Dermis blood vessel endothelial cell (primary cell): ENCODE measurements around the gene ACACA. TPM values are rescaled to one million over a fixed set of nuclear protein-coding genes. Genes with fewer than 3 reads are reported as not detected.

Experiments
- DNase-seq: peaks from one replicate; pipeline ENCODE4 v3.0.0; 2010
- total RNA-seq: library from RNA; depleted of rRNA; stranded (reverse); fragments of >200 nt; gene quantifications from 2 replicates; pipeline ENCODE4 v1.2.3, GENCODE V29; 2014

ACACA gene
- total RNA-seq, 1 donor from 2014 or later, result 36.6 TPM

DNA sequence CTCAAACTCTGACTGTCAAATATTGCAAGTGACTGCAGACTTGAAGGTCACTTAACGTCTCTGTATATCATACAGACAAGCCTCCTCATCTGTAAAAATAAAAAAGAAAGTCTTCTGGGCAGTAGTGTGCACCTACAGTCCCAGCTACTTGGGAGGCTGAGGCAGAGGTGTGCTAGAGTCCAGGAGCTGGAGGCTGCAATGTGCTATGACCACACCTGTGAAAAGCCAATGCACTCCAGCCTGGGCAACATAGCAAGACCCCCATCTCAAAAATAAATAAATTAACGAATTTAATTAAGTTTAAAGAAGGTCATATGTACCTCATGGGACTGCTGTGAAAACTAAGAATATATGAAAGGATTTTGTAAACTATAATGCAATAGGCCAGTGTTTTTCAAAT, 65.8 kb downstream of the ACACA start:
- DNase-seq, result no peak

DNA sequence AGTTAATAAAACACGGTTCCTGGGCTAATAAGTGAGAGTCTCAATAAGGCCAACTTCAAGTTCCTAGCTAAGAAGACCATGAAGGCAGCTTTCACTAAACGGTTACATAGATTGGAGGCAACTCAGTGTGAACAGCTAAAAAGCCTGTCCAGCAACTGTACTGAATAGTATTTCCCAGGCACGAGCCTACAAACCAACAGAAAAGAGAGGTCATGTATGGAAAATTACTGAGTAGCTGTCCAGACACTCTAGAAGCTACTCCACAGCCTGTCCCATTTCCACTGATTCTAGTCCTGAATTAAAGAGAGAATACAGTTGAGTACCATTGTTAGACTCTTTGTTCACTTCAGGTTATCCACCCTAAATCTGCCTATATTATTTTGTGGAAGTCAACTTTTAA, 67.3 kb downstream of the ACACA start:
- DNase-seq, result peak; percentile 9

DNA sequence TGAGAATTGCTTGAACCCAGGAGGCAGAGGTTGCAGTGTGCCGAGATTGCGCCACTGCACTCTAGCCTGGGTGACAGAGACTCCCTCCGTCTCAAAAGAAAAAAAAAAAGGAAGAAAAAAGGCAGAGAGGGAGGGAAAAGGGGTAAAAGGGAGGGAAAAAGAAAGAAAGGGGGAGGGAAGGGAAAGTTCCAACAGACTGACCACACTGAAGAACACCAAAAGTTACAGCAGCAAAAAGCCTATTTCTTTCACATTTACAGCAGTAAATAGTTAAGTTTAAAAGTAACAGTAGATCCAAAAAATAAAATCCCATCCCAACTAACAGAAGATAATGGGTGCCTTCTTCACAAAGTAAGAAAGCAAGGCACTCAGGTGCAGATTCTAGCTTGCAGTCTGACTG, 67.8 kb downstream of the ACACA start:
- DNase-seq, result no peak

DNA sequence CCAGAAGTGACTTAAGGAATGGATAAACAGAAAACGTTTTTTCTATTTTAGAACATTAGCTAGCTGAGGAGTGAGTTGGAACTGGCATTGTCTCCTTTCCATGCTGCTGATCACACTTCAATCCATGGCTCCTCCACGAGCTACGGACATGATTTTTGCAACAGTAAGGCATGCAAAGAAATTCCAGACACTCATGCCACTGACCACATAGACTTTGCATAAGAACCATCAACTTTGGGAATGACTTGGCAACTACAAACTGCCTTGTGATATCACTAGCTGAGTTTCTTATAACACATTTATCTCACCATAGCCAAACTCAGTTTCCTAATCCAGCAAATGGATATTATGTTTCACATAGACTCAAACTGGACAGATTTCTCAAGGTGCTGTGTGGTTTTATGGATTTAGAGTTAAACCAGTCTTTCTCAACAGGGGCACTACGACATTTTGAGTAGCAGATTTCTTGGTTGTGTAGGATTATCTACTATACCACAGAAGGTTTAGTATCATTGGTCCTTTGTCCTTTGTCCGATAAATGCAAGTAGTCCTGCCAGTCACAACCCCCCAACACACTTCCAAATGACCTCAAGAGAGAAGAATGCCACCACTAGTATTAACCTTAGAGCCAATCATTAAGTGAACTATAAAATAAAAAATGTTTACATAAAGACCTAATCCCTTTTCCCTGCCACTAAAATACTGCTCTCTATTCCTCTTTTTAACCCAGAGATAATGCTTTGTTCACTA, 79.1 kb downstream of the ACACA start:
- DNase-seq, result no peak

DNA sequence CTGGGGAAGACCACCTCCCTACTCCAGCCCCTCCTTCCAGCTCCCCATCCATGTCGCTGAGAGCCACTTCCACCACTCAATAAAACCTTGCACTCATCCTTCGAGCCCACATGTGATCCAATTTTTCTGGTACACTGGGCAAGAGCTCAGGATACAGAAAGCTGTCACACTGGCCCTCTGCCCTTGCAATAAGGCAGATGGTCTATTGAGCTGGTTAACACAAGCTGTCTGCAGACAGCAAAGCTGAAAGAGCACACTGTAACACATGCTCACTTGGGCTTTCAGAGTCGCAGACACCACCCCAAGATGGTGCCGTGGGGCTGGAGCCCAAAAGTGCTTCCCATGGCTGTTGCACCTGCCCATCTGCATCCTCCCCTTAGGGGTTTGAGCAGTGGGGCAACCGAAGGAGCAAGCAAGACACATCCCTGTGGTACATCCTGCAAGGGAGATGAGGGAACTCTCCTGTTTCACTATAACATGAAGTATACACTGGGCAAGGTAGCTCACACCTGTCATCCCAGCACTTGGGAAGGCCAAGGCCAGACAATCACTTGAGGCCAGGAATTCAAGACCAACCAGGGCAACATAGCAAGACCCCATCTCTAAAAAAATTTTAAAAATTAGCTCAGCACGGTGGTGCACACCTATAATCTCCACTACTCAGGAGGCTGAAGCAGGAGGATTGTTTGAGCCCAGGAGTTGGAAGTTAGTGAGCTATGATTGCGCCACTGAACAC, 83.6 kb downstream of the ACACA start:
- DNase-seq, result no peak

- no peak for DNase-seq
Observed at GRCh38 chr17:37322106-37322505, 84.5 kb downstream of the ACACA start.

- DNase-seq, result no peak
Observed at GRCh38 chr17:37318931-37319594, 87.6 kb downstream of the ACACA start.

DNA sequence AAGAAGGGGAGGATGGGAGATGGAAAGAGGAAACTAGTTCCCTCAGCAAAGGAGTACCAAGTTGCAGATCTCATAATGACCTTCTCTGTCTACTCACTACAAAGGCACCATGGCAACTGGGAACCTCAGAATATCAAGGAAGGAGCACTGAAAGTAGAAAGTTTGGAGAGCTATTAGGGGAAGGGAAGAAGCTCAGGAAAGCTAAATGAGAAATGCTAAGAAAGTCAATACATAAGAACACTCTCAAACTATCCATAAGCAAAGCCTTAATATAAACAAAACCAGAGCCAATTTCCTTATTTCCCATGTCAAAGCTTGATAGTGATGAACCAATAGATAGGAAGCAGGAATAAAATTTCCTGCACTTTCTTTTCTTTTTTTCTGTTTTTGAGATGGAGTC, 88.8 kb downstream of the ACACA start:
- DNase-seq, result no peak

- no peak for DNase-seq
Observed at GRCh38 chr17:37315601-37316000, 91.0 kb downstream of the ACACA start.

DNA sequence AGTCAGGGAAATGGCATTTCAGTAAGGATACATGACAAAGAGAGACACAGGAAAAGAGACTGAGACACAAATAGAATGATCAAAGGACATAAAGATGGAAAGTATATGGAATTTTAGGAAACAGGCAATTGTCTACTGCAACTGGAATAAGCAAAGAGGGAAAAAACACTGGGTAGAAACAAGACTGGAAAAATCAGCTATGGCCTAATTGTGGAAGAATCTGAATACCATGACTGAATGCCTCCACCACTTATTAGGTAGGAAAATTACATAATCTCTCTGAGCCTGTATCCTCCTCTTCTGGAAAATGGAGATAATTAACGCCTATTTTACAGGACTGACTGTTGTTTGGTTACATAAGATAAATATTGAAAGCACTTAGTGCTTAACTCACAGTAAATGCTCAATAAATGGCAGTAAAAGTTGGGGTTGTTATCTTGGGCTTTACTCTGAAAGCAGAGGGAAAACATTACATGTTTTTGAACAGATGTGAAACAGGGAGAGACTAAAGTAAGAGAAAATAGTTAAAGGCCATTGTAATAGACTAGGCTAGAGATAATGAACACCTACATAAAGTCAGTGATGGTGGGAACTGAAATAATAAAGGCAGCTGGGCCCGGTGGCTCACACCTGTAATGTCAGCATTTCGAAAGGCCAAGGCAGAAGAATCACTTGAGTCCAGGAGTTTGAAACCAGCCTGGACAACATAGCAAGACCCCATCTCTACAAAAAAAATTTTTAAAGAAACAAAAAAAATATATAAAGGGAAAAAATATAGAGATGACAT, 94.3 kb downstream of the ACACA start:
- no peak for DNase-seq

GRCh38 chr17:37310940-37311339, 95.7 kb downstream of the ACACA start:
- DNase-seq, result no peak

DNA sequence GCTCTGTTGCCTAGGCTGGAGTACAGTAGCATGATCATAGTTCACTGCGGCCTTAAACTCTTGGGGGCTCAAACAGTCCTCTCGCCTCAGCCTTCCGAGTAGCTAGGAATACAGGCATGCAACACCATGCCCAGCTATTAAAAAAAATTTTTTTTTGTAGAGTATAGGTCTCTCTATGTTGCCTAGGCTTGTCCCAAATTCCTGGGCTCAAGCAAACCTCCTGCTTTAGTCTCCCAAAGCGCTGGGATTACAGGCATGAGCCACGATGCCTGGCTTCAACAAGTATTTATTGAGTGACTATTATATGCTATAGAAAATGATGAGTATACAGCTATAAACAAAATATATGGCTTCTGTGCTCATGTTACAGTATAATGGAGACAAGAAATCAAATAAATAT, 97.6 kb downstream of the ACACA start:
- DNase-seq, result no peak

- DNase-seq, result no peak
Observed at GRCh38 chr17:37305406-37305905, 101.2 kb downstream of the ACACA start.

- DNase-seq, result no peak
Observed at GRCh38 chr17:37301288-37301687, 105.3 kb downstream of the ACACA start.

DNA sequence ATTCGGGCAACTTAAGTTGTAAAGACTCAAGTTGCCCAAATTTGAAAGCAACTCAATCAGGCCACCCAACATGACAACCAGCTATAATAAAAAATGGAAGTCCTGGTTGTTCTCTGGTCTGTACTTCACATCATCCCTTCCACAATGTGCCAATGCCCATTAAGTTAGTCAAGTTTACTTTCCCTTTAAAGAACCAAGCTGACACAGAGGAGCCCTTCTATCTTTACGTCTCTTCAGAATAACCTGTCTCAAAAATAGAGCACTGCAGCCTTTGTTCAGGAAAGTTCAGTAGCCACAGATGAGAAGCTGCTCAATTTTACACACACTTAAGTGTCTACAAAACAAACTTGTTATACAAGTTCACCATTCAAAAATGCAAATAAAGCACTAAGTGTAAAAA, 106.0 kb downstream of the ACACA start:
- DNase-seq, result no peak

DNA sequence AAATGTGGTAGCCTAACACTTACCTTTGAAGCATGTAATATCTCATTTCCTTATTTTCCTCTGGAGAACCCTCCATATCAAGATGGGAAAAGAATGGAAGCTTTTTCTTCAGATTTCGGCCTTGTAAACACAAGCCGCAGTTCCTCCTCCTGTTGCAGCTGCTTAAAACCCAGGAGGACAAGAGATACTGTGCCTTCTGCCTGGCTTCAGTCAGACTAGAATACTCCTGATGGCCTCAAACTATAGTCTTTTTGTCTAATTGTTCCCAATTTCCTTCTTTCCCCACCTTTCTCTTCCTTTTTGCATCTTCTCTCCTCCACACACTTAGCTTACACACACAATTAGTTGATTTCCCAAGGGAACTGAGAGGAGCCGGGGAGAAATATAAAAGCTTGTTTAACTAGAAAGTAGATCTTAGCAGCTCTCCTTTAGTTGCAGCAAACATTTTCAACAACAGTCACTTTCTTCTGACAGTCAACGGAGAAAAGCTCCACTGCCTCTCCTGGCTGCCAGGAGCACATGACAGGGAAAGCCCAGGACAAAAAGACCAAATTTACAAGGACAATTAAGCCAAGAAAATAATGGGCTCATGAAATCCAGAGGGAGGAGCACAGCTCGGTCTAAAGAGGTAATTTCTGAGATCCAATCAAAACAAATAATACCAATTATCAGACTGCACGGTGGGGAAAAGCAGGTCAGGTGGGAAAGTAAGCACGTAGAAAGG, 107.2 kb downstream of the ACACA start:
- DNase-seq, result peak; percentile 35

- DNase-seq, result peak; percentile 38
Observed at GRCh38 chr17:37295888-37296287, 110.7 kb downstream of the ACACA start.

DNA sequence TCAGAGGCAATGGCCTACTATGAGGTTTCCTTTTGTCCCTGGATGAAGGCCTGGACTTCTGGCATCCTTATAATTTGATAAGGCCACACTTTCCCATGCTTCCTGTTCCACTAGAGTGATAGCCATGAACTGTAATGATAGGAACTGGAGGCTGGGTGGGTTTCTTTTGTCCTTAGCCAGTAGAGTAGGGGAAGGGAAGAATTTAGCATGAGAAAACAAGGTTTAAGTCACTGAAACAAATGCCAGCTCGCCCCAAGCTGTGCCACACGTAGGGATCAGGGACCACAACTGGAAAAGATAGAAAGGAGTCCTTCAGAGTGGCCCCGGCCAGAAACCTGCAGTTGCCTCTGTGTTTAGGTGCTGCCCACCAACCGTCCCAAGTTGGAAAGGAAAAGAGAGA, 111.7 kb downstream of the ACACA start:
- no peak for DNase-seq

DNA sequence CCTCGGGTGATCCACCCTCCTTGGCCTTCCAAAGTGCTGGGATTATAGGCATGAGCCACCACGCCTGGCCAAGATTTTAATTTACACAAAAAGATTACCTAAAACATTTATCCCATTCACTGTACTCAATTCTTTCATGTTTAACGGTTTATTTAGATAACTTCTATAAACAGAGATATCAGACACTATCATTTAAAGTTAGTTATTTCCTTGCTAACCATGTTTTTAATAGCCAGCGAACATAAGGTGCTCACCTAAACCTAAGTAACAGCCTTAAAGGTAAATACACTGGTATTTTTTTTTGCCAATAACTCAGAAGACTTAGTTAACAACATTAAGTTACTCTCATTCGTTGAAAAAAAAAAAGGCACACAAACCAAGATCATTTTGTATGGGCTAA, 112.9 kb downstream of the ACACA start:
- no peak for DNase-seq

DNA sequence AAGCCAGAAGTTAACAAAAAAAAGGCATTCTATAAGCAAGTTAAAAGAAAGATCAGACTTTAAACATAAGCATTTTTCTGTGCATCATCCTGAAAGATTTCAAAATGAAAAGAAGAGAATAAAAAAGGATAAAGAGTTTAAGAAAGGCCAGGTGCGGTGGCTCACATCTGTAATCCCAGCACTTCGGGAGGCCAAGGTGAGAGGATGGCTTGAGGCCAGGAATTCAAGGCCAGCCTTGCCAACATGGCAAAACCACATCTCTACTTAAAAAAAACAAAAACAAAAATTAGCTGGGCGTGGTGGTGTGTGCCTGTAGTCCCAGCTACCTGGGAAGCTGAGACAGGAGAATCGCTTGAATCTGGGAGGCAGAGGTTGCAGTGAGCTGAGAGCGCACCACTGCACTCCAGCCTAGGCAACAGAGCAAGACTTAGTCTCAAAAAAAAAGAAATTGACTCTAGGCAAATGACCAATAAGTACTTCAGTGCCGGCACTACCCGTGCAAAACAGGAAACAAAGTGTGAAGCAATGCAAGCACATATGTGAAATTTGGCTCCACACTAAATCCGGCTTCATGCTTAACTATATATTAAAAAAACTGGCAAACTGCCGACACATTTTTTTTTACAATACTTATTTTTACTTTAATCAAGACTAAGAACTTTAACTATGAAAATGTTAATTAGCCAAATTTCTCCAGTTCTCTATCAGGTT, 114.1 kb downstream of the ACACA start:
- peak; percentile 74 for DNase-seq

DNA sequence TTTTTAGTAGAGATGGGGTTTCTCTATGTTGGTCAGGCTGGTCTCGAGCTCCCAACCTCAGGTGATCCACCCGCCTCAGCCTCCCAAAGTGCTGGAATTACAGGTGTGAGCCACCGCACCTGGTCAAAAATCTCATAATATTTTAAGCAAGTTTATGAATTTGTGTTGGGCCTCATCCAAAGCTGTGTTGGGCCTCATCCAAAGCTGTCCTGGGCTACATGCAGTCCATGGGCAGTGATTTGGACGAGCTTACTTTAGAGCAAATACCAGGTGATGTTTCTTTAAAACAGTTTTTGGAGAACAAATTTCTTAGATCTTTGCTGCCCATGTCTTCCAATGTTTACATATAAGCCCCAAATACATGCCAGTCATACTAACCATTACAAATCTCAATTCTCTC, 115.3 kb downstream of the ACACA start:
- no peak for DNase-seq
